UCSD-AML1 (cell line): Measurements from ENCODE around the gene VASP.

ENCODE experiments used
- DNase-seq: peaks from one replicate; lab custom pipeline; 2025; ENCODE audit not compliant: unreplicated experiment; lab: John Stamatoyannopoulos, UW

VASP gene

DNA sequence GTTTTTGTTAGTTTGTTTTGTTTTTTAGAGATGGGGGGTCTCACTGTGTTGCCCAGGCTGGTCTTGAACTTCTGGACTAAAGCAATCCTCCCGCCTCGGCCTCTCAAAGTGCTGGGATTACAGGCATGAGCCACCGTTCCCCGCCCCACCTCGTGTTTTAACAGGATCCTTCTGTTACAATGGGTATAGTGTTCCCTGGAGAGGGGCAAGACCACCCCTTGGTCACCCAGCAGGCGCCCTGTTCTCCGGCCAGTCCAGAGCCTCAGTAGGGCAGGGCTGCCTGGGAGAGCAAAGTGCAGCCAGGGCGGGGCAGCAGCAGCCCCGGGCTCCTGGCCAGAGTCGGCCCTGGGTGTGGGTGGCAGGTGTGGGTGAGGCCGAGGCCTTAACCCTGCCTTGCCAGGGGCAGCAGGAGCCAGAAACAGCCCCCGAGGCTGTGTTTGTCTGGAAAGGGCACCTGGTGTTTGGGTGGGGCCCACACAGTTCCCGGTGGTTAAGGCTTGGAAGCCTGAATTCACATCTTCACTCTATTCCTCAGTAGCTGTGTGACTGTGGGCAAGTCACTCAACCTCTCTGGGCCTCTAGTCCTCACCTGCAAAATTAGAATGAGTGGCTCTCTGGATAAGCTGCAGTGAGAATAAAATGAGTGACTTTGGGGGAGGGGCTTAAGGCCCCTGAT, 7.2 kb downstream of the VASP start:
- no peak for DNase-seq

DNA sequence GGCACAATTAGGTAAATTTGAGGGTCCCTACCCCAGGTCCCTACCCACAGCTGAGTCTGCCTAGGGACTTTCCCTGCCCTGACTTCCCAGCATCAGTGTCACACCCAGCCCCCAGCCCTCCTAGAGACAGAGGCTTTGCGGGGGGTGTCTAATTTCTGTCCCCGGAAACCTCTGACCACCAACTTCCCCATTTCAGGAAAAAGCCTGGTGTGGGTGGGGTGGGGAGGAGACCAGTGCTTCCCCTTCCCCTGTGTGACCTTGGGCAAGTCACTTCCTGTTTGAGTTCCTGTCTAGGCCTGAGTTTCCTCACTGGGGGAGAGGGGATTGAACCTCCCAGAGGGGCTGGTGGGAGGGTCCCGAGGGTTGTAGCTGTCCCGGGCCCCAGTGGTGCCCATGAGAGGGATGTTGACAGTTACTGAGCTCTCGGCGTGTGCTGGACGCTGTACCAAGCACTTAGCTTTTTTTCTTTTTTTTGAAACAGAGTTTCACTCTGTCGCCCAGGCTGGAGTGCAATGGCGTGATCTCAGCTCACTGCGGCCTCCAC, 7.9 kb downstream of the VASP start:
- DNase-seq, result peak; percentile 89

DNA sequence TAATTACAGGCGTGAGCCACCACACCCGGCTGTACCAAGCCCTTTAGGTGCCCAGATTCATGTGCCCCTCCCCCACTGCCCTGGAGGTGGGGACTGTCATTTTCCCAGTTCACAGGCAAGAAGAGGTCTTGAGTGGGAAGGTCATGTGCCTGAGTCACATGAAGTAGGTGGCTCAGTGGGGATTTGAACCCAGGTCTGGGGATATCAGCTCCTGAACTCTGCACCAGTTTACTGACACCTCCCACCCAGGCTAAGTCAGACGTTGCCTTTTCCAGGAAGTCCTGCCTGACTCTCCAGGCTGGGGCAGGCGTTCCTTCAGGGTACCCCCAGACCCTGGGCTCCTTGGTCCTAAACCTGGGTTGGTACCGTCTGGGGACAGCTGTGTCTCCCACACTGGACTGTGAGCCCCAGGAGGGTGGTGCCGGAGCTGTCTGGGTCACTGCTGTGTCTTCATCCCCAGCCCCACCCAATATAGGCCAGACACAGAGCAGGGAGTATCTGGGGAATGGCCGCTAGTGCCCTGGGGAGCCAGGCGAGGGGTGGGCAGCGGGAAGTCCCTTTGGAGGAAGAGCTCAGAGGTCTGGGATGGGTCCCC, 8.6 kb downstream of the VASP start:
- DNase-seq, result no peak

DNA sequence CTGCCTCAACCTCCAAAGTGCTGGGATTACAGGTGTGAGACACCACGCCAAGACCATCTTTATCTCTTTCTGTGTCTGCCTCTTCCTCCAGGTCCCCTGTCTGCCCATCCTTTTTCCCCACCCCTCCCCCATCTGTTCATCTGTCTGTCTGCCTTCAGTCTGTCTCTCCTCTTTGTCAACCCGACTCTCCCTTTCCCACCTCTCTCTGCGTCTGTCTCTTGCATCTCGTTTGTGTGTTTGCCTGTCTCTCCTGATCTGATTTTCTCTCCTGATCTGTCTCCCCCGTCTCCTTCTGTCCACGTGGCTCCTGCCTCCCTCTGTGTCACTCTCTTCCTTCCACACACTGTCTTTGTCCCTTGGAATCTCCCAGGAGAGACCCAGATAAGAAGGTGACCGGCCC, 10.0 kb downstream of the VASP start:
- no peak for DNase-seq

DNA sequence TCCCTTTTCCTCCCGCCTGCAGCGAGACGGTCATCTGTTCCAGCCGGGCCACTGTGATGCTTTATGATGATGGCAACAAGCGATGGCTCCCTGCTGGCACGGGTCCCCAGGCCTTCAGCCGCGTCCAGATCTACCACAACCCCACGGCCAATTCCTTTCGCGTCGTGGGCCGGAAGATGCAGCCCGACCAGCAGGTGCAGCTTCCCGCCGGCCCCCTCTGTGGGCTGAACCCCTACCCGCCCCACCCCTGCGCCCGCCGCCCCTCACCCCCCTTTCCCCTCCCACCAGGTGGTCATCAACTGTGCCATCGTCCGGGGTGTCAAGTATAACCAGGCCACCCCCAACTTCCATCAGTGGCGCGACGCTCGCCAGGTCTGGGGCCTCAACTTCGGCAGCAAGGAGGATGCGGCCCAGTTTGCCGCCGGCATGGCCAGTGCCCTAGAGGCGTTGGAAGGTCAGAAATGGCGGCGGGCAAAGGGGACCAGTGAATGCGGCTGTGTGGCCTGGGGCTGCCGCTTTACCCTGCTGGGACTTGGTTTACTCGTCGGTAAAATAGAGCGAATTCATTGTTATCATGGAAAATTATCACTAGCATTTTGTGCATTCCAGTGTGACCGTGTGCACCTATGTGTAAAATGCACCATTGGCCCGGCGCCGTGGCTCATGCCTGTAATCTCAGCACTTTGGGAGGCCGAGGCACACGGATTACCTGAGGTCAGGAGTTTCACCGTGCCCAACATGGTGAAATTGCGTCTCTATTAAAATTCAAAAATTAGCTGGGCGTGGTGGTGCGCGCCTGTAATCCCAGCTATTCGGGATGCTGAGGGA, 10.6 kb downstream of the VASP start:
- DNase-seq, result no peak

DNA sequence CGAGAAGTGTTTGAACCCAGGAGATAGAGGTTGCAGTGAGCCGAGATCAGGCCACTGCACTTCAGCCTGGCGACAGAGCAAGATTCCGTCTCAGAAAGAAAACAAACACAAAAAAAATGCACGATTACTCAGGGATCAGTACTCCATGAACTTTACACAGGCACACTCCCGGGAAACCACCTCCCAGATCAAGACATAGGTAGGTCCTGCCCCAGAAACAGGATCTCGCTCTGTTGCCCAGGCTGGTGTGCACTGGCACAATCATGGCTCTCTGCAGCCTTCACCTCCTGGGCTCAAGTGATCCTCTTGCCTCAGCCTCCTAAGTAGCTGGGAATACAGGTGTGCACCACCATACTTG, 11.2 kb downstream of the VASP start:
- DNase-seq, result no peak

DNA sequence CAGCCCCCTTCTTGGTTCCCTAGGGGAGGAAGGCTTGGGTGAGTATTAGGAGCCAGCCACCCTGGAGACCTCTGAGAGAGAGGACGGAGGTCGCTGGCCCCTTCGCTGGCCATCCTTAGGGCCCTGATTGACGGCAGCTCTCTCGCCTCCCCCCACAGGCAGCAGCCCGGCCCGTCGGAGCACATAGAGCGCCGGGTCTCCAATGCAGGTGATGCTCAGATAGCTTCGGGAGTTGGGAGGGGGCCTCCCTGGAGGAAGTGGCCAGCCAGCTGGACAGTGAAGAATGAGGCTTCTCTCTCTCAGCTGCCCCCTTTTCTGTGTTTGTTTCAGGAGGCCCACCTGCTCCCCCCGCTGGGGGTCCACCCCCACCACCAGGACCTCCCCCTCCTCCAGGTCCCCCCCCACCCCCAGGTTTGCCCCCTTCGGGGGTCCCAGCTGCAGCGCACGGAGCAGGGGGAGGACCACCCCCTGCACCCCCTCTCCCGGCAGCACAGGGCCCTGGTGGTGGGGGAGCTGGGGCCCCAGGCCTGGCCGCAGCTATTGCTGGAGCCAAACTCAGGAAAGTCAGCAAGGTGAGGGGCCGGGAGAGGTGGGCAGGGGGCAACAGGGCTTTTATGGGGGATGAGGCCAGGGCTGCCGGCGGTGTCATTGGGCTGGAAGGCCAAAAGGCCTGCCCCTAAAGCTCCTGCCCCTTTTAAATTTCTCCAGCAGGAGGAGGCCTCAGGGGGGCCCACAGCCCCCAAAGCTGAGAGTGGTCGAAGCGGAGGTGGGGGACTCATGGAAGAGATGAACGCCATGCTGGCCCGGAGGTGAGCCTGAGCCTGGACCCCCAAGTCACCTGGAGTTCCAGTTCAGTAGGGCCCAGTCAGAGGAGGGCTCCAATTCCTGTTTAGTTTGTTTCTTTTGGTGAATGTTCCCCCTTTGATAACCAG, 15.0 kb downstream of the VASP start:
- DNase-seq, result no peak

DNA sequence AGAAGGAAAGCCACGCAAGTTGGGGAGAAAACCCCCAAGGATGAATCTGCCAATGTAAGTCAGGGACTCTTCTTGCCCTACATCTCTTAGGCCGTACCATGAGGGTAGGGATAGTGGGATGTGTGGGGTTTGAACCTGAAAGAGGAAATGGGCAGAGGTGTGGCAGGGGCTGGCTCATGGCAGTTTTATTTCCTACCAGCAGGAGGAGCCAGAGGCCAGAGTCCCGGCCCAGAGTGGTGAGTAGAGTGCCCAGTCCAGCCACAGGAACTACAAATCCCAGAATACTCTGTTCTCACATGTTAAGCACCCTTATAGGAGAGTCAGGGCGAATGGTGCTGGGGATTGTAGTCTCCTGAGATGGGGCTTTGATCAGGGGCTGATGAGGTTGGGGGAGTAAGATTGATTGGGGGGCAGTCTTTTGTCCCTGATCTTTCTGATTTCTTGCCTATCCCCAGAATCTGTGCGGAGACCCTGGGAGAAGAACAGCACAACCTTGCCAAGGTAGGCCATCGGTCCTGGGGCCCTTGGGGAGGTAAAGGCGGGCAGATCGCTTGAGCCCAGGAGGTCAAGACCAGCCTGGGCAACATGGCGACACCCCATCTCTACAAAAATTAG, 16.5 kb downstream of the VASP start:
- peak; percentile 68 for DNase-seq

DNA sequence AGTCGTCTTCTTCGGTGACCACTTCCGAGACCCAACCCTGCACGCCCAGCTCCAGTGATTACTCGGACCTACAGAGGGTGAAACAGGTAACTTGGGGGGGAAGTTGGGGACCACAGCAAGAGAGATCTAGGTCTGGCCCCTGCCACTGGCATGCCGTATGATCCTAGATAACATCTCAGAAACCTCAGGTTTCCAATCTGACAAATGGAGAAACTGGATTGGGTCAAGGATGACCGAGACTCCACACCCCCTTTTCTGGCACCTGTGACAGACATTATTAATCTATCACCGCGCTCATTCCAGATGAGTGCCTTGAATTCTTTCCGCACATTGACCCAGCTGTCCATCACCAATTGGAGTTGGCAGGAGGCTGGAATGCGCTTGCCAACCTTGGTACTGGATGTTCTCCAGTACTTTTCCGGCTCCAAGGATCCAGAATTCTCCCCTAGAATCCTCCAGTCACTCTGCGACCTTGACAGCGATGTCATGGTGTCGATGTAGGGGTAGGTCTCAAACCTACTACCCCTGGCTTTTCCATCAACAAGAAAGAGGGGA, 17.4 kb downstream of the VASP start:
- DNase-seq, result no peak

DNA sequence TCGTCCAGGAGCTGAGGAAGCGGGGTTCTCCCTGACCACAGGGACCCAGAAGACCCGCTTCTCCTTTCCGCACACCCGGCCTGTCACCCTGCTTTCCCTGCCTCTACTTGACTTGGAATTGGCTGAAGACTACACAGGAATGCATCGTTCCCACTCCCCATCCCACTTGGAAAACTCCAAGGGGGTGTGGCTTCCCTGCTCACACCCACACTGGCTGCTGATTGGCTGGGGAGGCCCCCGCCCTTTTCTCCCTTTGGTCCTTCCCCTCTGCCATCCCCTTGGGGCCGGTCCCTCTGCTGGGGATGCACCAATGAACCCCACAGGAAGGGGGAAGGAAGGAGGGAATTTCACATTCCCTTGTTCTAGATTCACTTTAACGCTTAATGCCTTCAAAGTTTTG, 18.9 kb downstream of the VASP start:
- DNase-seq, result peak; percentile 42

DNA sequence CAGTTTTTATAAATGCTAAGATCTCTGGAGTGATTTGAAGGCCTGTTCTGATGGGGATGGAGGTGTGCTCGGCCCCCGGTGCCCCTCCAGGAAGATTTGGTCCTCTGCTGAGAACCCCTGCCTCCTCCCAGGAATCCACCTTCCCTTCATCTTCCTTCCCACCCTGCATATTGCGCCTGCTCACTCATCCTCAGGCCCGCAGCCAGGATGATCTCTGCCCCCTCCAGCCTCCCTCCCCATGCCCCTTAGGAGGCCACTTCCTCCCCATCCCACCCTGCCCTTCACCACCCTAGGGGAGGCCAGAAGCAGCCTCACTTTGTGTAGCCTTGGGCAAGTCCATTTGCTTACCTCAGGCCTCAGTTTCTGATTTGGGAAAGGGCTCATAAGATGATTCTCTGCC, 19.7 kb downstream of the VASP start:
- DNase-seq, result no peak

DNA sequence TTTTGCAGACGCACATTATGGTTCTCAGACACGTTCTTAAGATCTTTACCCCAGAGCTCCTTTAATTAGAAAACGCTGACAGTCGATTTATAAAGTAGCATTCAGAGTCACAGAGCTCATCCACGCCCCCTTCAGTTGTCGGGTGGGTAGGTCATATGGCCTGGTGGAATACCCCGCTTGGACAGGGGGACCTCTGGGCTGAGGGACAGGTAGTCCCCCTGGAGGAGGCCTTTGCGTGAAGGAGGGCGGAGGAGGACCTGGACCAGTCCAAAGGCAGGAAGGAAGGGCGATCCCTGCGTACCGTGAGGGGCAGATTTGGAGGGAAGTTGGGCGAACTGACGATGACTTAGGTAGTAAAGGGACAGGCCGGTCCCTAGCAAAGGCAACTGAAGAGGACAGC, 20.5 kb downstream of the VASP start:
- DNase-seq, result no peak

DNA sequence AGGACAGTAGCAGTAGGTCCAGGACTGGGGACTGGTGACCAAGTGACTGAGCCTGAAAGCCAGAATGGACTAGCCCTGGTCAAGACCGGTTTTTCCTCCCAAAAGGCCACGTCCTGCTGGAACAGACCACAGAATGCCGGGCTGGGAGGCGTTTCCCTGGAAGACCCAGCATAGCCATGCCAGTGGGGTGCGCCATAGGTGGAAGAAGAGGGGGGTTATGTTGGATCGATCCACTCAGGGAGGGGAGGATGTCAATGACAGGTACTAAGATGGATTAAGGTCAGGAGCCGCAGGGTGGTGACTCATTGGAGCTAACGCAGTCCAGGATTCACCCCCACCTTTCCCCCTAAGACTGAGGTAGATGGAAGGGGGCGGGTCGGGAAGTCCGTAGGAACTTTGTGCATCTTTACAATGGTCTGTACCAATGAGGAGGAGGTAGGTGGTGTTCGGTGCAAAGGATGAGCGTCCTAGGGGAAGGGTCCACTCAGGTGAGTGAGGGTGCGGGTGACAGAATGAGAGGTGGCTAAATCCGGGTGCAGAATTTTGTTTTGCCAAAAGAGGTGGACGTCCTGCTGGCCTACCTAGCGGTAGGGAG, 21.0 kb downstream of the VASP start:
- DNase-seq, result no peak

DNA sequence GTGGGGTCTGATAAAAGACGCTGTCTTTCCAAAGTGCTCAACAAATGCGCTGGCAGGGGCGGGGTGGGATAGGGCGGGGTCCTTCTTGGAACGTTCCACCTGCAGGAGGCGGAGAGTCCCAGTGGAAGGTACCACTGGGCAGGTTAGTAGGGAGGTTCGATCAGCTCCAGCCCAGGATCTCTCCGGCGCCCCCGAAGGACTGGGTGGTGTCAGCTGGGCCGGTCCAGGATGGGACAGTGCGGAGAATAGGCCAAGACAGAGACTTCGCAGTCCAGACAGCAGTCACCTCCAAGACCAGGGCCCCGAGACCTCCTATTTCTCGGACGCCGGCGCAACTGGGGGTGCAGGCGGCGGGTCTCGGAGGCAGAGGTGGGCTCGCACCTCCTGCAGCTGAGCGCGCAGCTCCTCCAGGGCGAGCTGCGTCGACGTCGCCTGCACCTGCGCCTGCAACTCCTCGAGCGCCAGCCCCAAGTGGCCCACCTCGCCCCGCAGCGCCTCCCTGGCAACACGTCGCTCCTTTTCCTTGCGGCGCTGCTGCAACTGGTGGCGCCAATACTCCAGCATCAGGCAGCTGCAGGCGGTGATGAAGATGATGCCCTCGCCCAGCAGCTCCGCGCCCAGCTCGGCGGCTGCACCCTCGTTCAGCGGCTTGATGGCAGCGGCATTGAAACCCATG, 21.6 kb downstream of the VASP start:
- DNase-seq, result no peak

DNA sequence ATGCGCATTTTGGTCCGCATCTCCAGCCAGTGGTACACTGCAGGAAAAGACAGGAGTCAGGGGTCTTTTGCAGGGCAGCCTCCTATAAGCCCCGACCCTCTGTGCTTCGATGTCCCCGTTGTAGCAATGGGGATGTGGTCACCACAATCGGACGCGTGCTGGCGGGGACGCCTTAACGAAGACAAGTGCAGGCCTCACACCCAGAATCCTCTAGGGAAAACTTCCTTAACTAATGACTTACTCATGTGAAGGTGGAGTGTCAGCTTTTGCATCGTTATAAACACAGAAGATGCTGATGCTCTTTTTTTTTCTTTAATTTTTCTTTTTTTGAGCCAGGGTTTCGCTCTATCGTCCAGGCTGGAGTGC, 22.1 kb downstream of the VASP start:
- DNase-seq, result no peak

DNA sequence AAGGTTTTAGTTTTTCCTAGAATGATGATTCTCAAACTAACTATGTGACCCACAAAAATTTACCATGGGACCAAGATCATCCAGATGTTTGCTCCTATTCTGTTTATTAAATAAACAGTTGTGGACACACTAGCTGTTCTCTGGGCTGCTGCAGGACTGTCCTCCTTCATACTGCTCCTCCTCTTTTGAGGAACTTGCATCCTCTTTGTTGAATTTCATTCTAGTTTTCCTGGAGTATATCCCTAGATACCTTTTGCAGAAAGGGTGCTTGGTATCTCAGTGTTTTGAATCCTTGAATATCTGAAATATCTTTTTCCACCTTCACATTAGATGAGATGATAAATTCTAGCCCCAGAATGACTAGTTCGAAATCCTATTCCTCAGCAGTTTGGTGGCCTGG, 24.1 kb downstream of the VASP start:
- no peak for DNase-seq

DNA sequence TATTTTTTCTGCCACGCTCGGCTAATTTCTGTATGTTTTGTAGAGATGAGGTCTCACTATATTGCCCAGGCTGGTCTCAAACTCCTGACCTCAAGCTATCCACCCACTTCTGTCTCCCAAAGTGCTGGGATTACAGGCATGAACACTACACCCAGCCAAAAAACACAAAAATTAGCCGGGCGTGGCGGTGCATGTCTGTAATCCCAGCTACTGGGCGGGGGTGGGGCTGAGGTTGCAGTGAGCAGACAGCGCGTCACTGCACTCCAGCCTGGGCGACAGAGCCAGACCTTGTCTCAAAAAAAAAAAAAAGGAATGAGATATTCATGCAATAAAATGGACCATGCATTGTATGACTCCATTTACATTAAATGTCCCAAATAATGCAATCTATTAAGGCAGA, 32.2 kb downstream of the VASP start:
- no peak for DNase-seq

DNA sequence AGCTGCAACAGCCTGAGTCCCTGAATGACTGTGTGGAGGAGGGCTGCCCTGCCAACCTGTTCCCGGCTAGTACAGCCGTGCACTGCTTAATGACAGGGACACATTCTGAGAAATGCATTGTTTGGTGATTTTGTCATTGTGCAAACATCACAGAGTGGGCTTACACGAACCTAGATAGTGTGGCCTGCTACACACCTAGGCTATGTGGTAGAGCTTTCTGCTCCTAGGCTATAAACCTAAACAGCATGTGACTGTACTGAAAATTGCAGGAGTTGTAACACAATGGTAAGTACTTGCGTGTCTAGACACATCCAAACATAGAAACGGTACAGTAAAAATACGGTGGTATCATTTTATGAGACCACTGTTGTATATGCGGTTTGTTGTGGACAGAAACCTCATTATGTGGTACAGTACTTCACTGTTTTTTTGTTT, 35.0 kb downstream of the VASP start:
- no peak for DNase-seq

DNA sequence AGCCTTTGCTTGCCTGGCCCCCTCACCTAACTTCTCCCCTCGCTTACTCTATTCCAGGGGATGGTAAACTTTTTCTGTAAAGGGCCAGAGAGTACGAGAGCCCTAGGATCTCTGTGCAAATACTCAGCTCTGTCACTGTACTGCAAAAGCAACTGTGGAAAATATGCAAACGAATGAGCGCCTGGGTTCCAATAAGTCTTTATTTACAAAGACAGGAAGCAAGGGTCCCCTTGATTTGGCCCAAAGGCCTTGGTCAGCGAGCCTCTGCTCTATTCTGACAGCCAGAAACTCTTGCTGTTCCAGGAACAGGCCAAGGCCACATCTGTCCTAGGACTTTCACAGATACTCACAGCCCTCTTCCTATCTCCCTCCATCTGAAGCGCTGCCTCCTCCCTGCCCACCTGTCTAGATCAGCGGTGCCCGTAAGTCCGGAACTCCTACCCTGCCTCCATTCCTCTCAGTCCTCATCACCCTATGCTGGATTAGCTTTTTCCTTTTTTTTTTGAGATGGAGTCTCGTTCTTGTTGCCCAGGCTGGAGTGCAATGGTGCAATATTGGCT, 40.0 kb downstream of the VASP start:
- DNase-seq, result no peak
